Esophagus (tissue), 2 donors: ENCODE data around the gene IMPDH2. TPM values are rescaled to one million over a fixed set of nuclear protein-coding genes. Genes with fewer than 3 reads are reported as not detected.
A peak's percentile ranks its signal among the peaks of the same experiment; 100 is the strongest.
"Not testable (repeated sequence)": the region's sequence is repeated elsewhere in the genome, so short reads cannot be mapped to it uniquely, and the experiment has no call there.

Experiments
- H3K27ac ChIP-seq, 2 donors: one replicate each; pipeline ENCODE4 v1.5.1; 2013; ENCODE audit warnings: low read depth in 2 of 2, mild to moderate bottlenecking in 2 of 2, inconsistent platforms in 1 of 2, low read length in 1 of 2, moderate library complexity in 1 of 2
- H3K27me3 ChIP-seq, 2 donors: one replicate each; pipeline ENCODE4 v1.6.1; 2013; ENCODE audit warnings: low read length in 2 of 2, control low read depth in 1 of 2, mild to moderate bottlenecking in 1 of 2; ENCODE audit not compliant: insufficient read depth in 2 of 2, control insufficient read depth in 1 of 2
- H3K36me3 ChIP-seq, 2 donors: one replicate each; pipeline ENCODE4 v1.6.1; 2013; ENCODE audit warnings: low read length in 1 of 2; ENCODE audit not compliant: control insufficient read depth in 2 of 2, insufficient read depth in 2 of 2
- H3K4me1 ChIP-seq, 2 donors: one replicate each; pipeline ENCODE4 v1.6.1; 2013; ENCODE audit warnings: low read length in 1 of 2; ENCODE audit not compliant: control insufficient read depth in 2 of 2, insufficient read depth in 2 of 2
- H3K4me3 ChIP-seq, 2 donors: one replicate each; pipeline ENCODE4 v1.5.1; 2013; ENCODE audit warnings: low read length in 2 of 2, mild to moderate bottlenecking in 2 of 2, low read depth in 1 of 2, moderate library complexity in 1 of 2
- H3K9me3 ChIP-seq, 2 donors: one replicate each; pipeline ENCODE4 v1.6.1; 2013; ENCODE audit warnings: mild to moderate bottlenecking in 2 of 2, low read depth in 1 of 2, low read length in 1 of 2, moderate library complexity in 1 of 2; ENCODE audit not compliant: control insufficient read depth in 2 of 2, insufficient read depth in 1 of 2
- WGBS, 2 donors: extraction: QIAGEN DNeasy Blood & Tissue Kit; methylation state at CpG; one replicate each; pipeline ENCODE4 v1.1.7; 2013; 5-methylcytosine and 5-hydroxymethylcytosine counted together
- polyA plus RNA-seq, 2 donors: library from polyadenylated mRNA; stranded (reverse); fragments of 200-250 nt; gene quantifications; one replicate each; pipeline ENCODE4 v1.2.3, GENCODE V29; 2013
- donor health status: healthy with polysubstance abuse.
- donor health status: Bipolar disorder and iron deficiency.

IMPDH2 gene
- polyA plus RNA-seq, 2 donors, result 121 to 176 TPM

DNA sequence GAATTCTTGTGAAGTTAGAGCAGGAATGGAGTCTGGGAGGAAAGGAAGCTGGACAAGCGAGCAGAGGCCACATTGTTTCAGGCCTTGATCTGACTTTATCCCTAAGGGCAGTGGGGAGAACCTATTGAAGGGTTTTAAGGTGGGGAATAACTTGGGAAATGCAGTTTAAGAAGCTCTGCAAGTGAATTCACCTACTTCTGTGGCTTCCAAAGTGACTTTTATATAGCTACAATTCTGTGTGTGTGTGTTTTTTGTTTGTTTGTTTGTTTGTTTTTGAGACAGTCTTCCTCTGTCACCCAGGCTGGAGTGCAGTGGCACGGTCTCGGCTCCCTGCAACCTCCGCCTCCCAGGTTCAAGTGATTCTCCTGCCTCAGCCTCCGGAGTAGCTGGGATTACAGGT lies 20.6 kb downstream of the IMPDH2 start:
- Histone ChIP-seq H3K36me3 (peaks cover 8 to 10% of the 10 kb centered on the region in 2 donors), H3K27ac (peak overlapping the region; percentile 97 to 99), H3K4me1 (peaks cover 0 to 28% of the 10 kb centered on the region in 2 donors)
- WGBS, 2 donors, result 78 to 84% methylated on average over 5 of the region's 5 CpGs
- not testable (repeated sequence) for H3K4me3 ChIP-seq, H3K27me3 ChIP-seq, H3K9me3 ChIP-seq

DNA sequence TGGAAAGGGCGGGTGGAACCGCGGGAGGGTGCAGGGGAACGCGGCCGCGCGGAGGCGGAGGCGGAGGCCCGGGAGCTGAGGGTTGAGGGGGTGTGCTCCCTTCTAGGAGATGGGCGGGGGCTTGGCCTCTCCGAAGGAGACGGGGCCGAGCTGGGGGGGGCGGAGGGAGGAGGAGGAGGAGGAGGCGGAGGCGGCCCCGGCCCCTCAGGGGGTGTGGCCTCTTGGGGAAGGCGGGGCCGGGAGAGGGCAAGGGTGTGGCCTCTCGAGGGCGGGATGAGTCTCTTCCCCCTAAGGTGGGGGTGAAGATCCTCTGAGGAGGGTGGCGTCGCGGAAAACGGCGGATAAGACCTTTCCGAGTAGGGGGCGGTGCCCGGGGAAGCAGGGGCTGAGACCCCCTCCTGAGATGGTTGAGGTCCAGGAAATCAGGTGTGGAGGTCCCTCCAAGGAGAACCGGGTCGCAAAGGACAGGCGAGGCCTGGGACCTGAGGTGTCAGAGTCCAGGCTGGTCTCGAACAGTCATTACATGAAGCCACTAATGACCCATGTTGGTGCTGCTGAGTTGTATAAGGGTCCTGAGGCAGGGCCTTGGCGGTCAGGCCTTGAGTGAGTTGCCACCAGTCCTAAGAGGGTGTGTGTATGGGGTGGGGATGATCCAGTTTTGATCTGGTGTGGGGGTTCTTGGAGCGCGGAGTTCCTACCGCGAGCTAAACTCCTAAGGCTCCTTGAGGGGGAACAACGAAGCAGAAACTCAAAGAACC lies 21.2 kb downstream of the IMPDH2 start:
- peaks cover 0 to 25% of the 10 kb centered on the region in 2 donors for H3K4me1 ChIP-seq
- H3K27me3 ChIP-seq, result no peaks in the 10 kb centered on the region
- WGBS, 2 donors, result 11 to 12% methylated on average over 39 to 41 of the region's 41 CpGs
- peak overlapping the region; percentile 97 to 99 for H3K27ac ChIP-seq
- peaks cover 5 to 8% of the 10 kb centered on the region in 2 donors for H3K36me3 ChIP-seq
- H3K9me3 ChIP-seq, result no peaks in the 10 kb centered on the region
- H3K4me3 ChIP-seq, result peak overlapping the region; percentile 72 to 75

DNA sequence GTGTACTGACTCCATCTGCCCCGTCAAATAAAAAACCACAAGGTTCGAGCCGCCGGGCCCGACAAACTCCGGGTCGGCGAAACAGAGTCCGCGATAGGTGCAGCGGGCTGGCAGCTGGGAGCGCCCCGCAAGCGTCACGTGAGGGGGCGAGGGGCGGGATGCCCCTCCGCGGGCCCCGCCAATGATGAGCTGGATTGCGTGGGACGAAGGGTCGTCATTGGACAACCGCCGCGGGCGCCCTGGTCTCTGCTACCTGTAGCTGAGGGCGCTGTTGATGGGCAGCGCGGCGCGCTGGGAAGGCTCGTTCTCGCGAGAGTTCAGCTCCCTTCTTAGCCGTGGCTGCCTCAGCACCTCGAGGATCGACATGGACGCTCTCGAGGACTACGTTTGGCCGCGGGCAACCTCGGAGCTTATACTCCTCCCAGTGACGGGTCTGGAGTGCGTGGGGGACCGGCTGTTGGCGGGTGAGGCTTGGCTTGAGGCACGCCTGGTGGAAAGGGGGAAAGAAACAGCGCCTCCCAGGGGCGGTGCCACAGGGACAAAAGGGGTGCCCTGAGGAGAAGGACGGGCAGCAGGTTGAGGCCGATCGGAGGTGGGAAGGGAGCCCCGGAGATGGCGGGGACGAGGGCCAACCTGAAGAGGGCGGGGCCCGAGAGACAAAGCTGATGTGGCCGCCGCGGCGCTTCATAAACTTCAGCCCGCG lies 22.0 kb downstream of the IMPDH2 start, which contains the start of gene WDR6:
TSS of gene WDR6 (plus strand) at position 324 of the 703 bp plus-strand sequence. CDS start at position 365, 41 bp downstream.
- Histone ChIP-seq H3K4me3 (peak within 1 kb of the TSS; percentile 72 to 75), H3K27me3 (no peaks in the 10 kb centered on the region), H3K9me3 (no peaks in the 10 kb centered on the region), H3K27ac (peak within 1 kb of the TSS; percentile 97 to 99), H3K36me3 (peaks cover 0 to 7% of the 10 kb centered on the region in 2 donors), H3K4me1 (peaks cover 0 to 21% of the 10 kb centered on the region in 2 donors)
- 0% methylated on average over 64 to 65 of the region's 65 CpGs for WGBS, 2 donors

DNA sequence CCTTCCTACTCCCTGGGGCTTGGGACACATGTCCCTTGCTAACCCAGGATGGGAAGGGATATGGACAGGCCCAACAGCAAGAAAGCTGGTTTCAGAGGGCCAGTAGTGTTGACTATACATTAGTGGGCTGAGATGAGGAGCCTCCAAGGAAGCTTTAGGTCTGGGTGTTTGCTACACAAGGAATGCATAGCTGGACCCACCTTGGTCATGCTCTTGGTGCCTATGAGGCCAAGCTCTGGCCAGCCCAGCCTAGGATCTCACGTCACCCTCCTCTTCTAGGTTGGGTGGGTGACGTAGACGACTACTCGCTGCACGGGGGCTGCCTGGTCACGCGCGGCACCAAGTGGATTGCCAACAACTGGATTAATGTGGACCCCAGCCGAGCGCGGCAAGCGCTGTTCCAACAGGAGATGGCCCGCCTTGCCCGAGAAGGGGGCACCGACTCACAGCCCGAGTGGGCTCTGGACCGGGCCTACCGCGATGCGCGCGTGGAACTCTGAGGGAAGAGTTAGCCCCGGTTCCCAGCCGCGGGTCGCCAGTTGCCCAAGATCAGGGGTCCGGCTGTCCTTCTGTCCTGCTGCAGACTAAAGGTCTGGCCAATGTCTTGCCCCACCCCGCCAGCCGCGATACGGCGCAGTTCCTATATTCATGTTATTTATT lies 22.7 kb downstream of the IMPDH2 start:
- Histone ChIP-seq H3K9me3 (no peaks in the 10 kb centered on the region), H3K4me1 (peaks cover 0 to 18% of the 10 kb centered on the region in 2 donors), H3K4me3 (peak overlapping the region; percentile 72 to 75), H3K27me3 (no peaks in the 10 kb centered on the region), H3K36me3 (no peaks in the 10 kb centered on the region), H3K27ac (peak overlapping the region; percentile 97 to 99)
- WGBS, 2 donors, result 2% methylated on average over 32 of the region's 32 CpGs

DNA sequence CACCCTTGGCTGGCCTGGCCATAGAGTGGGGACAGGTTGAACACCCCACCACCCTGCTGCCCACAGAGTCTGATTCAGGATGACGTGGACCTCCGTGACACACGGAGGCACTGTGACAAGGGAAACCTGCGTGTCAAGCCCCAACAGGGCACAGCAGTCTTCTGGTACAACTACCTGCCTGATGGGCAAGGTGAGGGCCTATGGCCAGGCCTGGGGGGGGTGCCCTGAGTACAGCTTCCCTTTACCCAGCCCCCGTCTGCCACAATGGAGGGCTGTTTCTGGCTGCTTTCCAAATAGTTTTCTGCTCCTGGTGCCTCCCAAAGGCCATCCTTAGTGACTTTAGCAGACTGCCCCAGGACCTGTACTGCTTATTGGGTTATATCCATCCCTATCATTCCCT lies 23.2 kb downstream of the IMPDH2 start:
- Histone ChIP-seq H3K9me3 (no peaks in the 10 kb centered on the region), H3K4me1 (peaks cover 0 to 15% of the 10 kb centered on the region in 2 donors), H3K27ac (peak overlapping the region in 1 of 2 donors; percentile 99), H3K36me3 (no peaks in the 10 kb centered on the region), H3K27me3 (no peaks in the 10 kb centered on the region), H3K4me3 (no peak overlapping the region)
- WGBS, 2 donors, result 93 to 94% methylated on average over 5 of the region's 5 CpGs

DNA sequence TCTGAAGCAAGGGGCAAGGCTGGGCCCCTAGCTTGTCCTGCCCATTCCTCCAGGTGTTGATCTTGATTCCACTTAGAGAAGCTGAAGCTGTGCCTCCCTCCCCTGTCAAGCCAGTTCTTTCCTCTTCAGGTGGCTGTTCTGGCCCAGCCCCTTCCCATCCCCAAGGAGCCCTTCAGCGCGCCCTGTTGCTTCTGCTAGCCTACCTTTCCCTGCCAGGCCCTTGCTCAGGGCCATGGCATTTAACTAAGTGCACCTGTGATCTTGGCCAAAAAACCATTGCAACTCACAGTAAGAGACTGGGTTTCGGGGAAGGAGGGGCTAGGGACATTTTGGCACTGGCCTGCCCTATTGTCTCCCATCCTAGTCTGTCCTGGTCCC lies 23.9 kb downstream of the IMPDH2 start:
- Histone ChIP-seq H3K27me3 (no peaks in the 10 kb centered on the region), H3K4me3 (no peak overlapping the region), H3K4me1 (peaks cover 0 to 15% of the 10 kb centered on the region in 2 donors), H3K27ac (peak overlapping the region in 1 of 2 donors; percentile 6), H3K9me3 (no peaks in the 10 kb centered on the region), H3K36me3 (no peaks in the 10 kb centered on the region)
- 95 to 96% methylated on average over 3 of the region's 3 CpGs for WGBS, 2 donors

DNA sequence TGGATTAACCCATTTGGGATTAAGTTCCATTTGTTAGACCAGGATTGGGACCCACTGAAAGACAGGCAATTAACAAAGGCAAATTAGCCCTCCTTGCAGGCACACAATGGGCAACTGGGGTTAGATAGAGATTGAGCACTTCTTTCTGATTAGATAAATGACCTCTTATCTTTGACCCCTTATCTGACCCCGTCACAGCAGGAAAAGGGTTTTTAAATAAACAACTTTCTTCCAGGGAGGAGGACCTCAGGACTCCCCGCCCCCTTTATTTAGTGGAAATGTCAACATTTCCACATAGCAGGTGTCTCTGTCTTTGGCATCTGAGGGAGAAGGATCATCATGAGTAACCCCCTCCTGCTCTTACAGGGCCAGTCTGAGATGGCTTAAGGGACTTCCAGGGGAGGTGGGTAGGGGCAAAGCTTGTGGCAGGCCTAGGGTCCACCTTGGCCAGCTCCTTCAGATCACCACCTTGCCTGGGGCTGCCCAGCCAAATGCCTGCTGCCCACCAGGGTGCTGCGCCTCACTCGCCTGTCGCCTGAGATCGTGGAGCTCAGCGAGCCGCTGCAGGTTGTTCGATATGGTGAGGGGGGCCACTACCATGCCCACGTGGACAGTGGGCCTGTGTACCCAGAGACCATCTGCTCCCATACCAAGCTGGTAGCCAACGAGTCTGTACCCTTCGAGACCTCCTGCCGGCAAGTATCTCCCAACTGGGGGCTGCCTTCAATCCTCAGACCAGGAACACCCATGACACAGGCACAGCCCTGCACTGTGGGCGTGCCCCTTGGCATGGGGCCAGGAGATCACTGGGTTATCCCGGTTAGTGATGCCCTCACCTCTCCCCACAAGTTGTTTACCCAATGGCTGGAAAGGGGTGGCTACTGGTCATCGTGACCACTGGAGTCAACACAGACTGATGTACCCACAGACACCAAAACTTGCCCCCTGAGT lies 24.6 kb downstream of the IMPDH2 start:
- peak overlapping the region in 1 of 2 donors; percentile 6 for H3K27ac ChIP-seq
- peaks cover 0 to 15% of the 10 kb centered on the region in 2 donors for H3K4me1 ChIP-seq
- 84% methylated on average over 16 of the region's 16 CpGs for WGBS, 2 donors
- no peaks in the 10 kb centered on the region for H3K9me3 ChIP-seq
- no peaks in the 10 kb centered on the region for H3K36me3 ChIP-seq
- H3K27me3 ChIP-seq, result no peaks in the 10 kb centered on the region
- no peak overlapping the region for H3K4me3 ChIP-seq

DNA sequence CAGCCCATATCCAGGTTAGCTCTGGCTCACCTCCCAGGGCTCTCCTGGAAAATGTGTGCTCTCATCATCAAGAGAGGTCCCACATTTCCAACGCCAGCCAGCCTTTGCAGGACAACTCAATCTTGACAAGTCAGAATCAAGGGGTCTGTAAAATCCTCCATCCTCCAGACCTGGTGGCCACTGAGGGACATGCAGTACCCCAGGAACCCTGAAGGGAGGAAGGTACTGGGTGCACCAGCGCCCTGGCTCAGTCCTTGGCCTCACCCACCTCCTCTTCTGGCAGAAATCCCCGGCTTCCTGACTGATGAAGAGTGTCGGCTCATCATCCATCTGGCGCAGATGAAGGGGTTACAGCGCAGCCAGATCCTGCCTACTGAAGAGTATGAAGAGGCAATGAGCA lies 28.0 kb downstream of the IMPDH2 start:
- Histone ChIP-seq H3K36me3 (peaks cover 0 to 4% of the 10 kb centered on the region in 2 donors), H3K27ac (no peak overlapping the region), H3K4me1 (peaks cover 0 to 3% of the 10 kb centered on the region in 2 donors), H3K27me3 (no peaks in the 10 kb centered on the region), H3K4me3 (no peak overlapping the region), H3K9me3 (no peaks in the 10 kb centered on the region)
- WGBS, 2 donors, result 85 to 86% methylated on average over 6 of the region's 6 CpGs
